ENCODE results near the gene TSHZ2. TPM values are rescaled to one million over a fixed set of nuclear protein-coding genes. Genes with fewer than 3 reads are reported as not detected.
A peak's percentile ranks its signal among the peaks of the same experiment; 100 is the strongest.
"Not testable (repeated sequence)": the region's sequence is repeated elsewhere in the genome, so short reads cannot be mapped to it uniquely, and the experiment has no call there.

The TSHZ2 gene
- total RNA-seq, 1 donor from 2014 or later: 19.8 TPM

GRCh38 chr20:52966543-52966942 lies 5.6 kb upstream of the TSHZ2 start:
- H3K4me1 Mint-ChIP-seq (ENCODE audit: low read depth); H3K27me3 Mint-ChIP-seq (ENCODE audit: low read depth); H3K36me3 Mint-ChIP-seq (ENCODE audit: low read depth); H3K4me3 Mint-ChIP-seq (ENCODE audit: low read depth); DNase-seq (ENCODE audit: low spot score); H3K9me3 Mint-ChIP-seq; intact Hi-C loops (cut with micrococcal nuclease); H3K27ac Mint-ChIP-seq: not testable (repeated sequence)

- Mint-ChIP-seq H3K4me1 (ENCODE audit: low read depth) (peaks cover 30% of the 10 kb centered on the region), H3K9me3 (no peaks in the 10 kb centered on the region), H3K27me3 (ENCODE audit: low read depth) (peaks cover 17% of the 10 kb centered on the region), H3K4me3 (ENCODE audit: low read depth) (peak overlapping the region; percentile 70), H3K27ac (peak overlapping the region; percentile 3), H3K36me3 (ENCODE audit: low read depth) (no peaks in the 10 kb centered on the region)
- intact Hi-C loops (cut with micrococcal nuclease): loop anchor here (10.0 kb wide), 1 partner anchor 567 kb away; no protein-coding TSS in a partner anchor
- DNase-seq (ENCODE audit: low spot score): no peak
Observed at GRCh38 chr20:52971498-52972189, 514 bp upstream of the TSHZ2 start.

DNA sequence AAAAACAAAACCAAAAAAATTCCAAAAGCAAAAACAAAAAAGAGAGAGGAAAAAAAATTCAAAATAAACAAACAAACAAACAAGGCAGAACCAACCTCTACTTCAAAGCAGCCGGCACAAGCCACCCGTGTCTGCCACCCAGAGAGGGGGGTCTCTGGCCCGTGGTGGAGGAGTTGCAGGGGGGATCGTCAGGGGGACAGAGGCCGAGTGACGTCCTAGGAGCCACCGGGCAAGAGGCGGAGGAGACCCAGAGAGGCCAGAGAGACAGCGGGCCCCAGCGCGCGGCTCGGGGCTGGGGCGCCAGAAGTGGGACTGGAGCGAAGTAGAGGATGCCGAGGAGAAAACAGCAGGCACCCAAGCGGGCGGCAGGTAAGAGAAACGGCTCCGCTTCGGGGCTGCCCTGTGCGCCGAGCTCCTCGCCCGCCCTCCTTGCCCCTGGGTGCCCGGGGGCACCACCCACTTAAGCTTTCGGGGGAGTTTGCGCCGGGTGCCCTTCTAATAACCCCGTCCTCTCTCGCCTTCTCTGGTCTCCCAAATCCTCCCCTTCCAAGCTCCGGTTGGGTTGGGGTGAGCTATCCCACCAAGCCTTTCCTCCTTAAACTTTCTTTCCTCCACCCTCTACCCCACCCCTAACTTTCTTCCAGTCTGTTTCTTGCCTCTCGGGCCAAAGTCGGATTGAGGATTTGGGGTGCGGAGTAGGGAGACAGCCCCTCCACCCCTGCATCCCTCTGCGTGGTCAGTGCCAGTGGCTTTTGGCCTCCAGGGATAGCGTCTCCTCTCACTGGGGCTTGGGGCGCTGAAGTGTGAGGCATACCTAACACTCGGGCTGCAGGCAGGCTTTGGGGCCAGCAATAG lies 1.0 kb downstream of the TSHZ2 start:
- H3K9me3 Mint-ChIP-seq: no peaks in the 10 kb centered on the region
- peak; percentile 11 for DNase-seq (ENCODE audit: low spot score)
- peaks cover 17% of the 10 kb centered on the region for H3K27me3 Mint-ChIP-seq (ENCODE audit: low read depth)
- no peaks in the 10 kb centered on the region for H3K36me3 Mint-ChIP-seq (ENCODE audit: low read depth)
- intact Hi-C loops (cut with micrococcal nuclease): loop anchor here (10.0 kb wide), 1 partner anchor 568 kb away; no protein-coding TSS in a partner anchor
- H3K27ac Mint-ChIP-seq: peak overlapping the region; percentile 94
- H3K4me3 Mint-ChIP-seq (ENCODE audit: low read depth): peak overlapping the region; percentile 93
- peaks cover 44% of the 10 kb centered on the region for H3K4me1 Mint-ChIP-seq (ENCODE audit: low read depth)

DNA sequence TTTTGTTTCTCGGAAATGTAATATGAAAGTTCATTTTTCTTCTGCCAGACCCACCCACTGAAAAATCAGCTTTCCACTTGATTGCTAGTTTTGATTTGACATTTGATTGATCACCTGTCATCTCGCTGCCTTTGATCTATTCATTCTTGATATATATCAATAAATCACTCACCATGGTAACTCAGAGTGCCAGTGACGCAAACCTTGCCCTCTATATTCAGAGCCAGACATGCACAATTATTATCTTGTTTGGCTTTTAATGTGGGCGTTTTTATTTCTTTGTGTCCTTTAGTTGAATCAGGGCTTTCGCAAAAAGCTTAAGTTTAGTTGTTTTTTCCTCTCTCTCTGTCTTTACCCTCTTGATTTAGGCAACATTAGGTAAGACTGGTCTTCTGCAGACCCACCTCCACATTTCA lies 2.0 kb downstream of the TSHZ2 start:
- H3K36me3 Mint-ChIP-seq (ENCODE audit: low read depth): no peaks in the 10 kb centered on the region
- intact Hi-C loops (cut with micrococcal nuclease): loop anchor here (1.0 to 10.0 kb wide), 5 partner anchors 27 to 667 kb away; no protein-coding TSS in a partner anchor
- no peak for DNase-seq (ENCODE audit: low spot score)
- peaks cover 17% of the 10 kb centered on the region for H3K27me3 Mint-ChIP-seq (ENCODE audit: low read depth)
- peak overlapping the region; percentile 94 for H3K27ac Mint-ChIP-seq
- peak overlapping the region; percentile 93 for H3K4me3 Mint-ChIP-seq (ENCODE audit: low read depth)
- peaks cover 48% of the 10 kb centered on the region for H3K4me1 Mint-ChIP-seq (ENCODE audit: low read depth)
- no peaks in the 10 kb centered on the region for H3K9me3 Mint-ChIP-seq

DNA sequence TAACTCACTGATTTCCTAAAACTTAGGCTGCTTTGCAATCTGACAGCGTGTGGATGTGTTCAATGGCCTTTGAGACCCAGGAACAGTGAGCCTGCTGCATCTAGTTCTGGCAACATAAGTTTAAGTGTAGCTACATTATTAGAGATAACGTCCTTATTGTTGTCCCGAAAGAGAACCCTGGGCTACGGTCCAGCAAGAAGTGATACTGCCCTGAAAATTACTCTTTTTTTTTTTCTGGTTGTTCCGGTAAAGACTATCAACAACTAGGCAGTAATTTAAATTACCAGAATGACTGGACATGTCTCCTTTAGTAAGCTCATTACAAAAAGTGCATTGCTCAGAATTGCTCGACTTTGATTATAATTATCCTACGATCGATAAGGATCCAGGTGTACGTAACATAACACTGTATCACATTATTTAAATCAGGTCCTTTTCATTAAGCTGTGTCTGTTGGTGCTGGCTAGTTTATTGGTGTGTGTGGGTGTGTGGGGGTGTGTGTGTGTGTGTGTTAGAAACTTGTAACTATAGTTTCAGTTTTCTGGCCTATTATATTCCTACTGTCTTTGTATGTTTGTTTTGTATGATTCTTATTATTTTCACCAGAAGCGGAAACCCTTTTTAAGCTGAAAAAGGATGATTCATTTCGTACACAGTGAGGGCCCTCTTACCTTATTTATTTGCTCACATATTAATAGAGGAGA lies 3.0 kb downstream of the TSHZ2 start:
- H3K4me1 Mint-ChIP-seq (ENCODE audit: low read depth): peaks cover 54% of the 10 kb centered on the region
- H3K27me3 Mint-ChIP-seq (ENCODE audit: low read depth): peaks cover 17% of the 10 kb centered on the region
- no peak for DNase-seq (ENCODE audit: low spot score)
- intact Hi-C loops (cut with micrococcal nuclease): loop anchor here (1.0 to 10.0 kb wide), 4 partner anchors 26 to 668 kb away; no protein-coding TSS in a partner anchor
- H3K9me3 Mint-ChIP-seq: no peaks in the 10 kb centered on the region
- H3K27ac Mint-ChIP-seq: peak overlapping the region; percentile 94
- no peaks in the 10 kb centered on the region for H3K36me3 Mint-ChIP-seq (ENCODE audit: low read depth)
- H3K4me3 Mint-ChIP-seq (ENCODE audit: low read depth): peak overlapping the region; percentile 93

DNA sequence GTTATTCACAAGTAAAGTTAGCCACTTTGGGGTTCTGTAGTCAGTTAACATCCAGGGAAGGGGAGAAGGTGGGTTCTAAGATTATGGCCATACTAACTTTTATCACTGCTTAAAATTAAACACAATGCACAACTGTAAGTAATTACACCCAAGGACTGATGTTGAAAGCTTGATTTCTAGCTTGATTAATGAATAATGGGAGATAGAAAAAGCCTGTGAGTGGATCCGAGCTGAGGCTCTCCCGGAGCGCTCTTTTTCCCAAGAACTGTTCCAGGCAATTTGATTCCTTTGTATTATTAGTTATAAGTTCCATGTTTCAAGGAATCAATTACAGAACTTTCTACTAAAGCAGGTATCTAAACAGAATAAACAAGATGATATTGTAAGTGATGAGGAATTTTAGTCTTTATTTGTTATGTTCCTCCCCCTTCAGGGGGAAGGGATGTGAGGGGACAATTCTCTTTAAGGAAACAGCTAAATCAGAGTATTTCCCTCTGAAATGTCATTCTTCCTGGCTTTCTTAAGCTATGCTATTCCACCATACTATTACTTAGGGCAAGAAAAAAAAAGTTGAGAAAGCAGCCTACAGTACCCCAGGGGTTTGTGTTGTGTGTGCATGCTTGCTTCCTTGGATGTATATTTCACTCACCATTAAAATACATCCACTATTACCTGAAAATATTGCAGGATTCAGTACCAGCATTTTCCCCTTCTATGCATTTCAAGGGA lies 3.8 kb downstream of the TSHZ2 start:
- DNase-seq (ENCODE audit: low spot score): no peak
- intact Hi-C loops (cut with micrococcal nuclease): loop anchor here (1.0 to 10.0 kb wide), 4 partner anchors 25 to 669 kb away; no protein-coding TSS in a partner anchor
- Mint-ChIP-seq H3K4me1 (ENCODE audit: low read depth) (peaks cover 54% of the 10 kb centered on the region), H3K4me3 (ENCODE audit: low read depth) (peak overlapping the region; percentile 93), H3K27me3 (ENCODE audit: low read depth) (peaks cover 16% of the 10 kb centered on the region), H3K27ac (peak overlapping the region; percentile 94), H3K36me3 (ENCODE audit: low read depth) (no peaks in the 10 kb centered on the region), H3K9me3 (no peaks in the 10 kb centered on the region)

DNA sequence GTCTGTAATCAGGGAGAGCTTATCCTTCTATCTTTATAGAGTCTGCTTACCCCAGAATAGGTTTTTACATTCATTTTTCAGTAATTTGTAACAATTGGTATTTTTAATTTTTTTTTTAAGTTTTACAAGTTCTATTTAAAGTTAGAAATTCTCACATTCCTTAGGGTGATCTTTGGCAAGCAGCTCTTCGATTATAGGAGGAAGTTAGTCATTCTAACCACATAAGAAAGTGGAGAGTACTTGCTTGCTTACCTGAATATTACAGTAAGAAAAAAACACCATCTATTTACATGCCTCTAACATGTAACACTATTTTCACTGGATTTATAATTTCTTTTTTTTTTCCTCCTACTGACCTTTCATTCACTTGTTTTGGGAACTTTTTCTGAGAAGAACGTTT lies 6.7 kb downstream of the TSHZ2 start:
- no peak overlapping the region for H3K27ac Mint-ChIP-seq
- no peaks in the 10 kb centered on the region for H3K9me3 Mint-ChIP-seq

DNA sequence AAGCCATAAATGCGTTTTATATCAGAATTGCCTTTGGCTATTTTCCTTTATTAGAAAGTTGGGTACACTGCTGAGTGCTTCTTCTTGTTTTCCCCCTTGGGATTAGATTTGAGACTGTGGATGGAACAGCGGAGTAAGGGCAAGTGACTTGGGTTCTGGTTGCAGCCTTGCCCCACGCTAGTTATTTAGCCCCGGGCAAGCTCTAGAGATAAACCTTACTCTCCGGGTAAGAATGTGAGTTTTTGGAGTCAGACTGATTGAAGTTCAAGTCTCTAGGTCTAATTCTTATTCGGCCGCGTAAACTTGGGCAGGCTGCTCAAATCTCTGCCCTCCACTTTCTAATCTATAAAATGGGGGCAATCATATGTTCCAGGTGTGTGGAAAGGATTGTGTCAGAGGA lies 8.9 kb downstream of the TSHZ2 start:
- no peak for DNase-seq (ENCODE audit: low spot score)
- Mint-ChIP-seq H3K27ac (no peak overlapping the region), H3K9me3 (no peaks in the 10 kb centered on the region), H3K27me3 (ENCODE audit: low read depth) (no peaks in the 10 kb centered on the region), H3K4me1 (ENCODE audit: low read depth) (peaks cover 32% of the 10 kb centered on the region), H3K36me3 (ENCODE audit: low read depth) (peaks cover 4% of the 10 kb centered on the region), H3K4me3 (ENCODE audit: low read depth) (no peak overlapping the region)
- intact Hi-C loops (cut with micrococcal nuclease): no loop called here

More for the DNA sequence above, 6.7 kb downstream of the TSHZ2 start:
- intact Hi-C loops (cut with micrococcal nuclease): loop anchor here (10.0 kb wide), 1 partner anchor 574 kb away; no protein-coding TSS in a partner anchor
- H3K4me1 Mint-ChIP-seq (ENCODE audit: low read depth): peaks cover 48% of the 10 kb centered on the region
- DNase-seq (ENCODE audit: low spot score): no peak
- H3K27me3 Mint-ChIP-seq (ENCODE audit: low read depth): peaks cover 2% of the 10 kb centered on the region
- no peak overlapping the region for H3K4me3 Mint-ChIP-seq (ENCODE audit: low read depth)
- no peaks in the 10 kb centered on the region for H3K36me3 Mint-ChIP-seq (ENCODE audit: low read depth)

- DNase-seq (ENCODE audit: low spot score): no peak
- Mint-ChIP-seq H3K4me1 (ENCODE audit: low read depth) (peaks cover 14% of the 10 kb centered on the region), H3K4me3 (ENCODE audit: low read depth) (peak overlapping the region; percentile 17), H3K27me3 (ENCODE audit: low read depth) (no peaks in the 10 kb centered on the region), H3K9me3 (no peaks in the 10 kb centered on the region), H3K36me3 (ENCODE audit: low read depth) (peaks cover 4% of the 10 kb centered on the region), H3K27ac (peak overlapping the region; percentile 28)
- intact Hi-C loops (cut with micrococcal nuclease): no loop called here
Observed at GRCh38 chr20:52983726-52984450, 11.7 kb downstream of the TSHZ2 start.

DNA sequence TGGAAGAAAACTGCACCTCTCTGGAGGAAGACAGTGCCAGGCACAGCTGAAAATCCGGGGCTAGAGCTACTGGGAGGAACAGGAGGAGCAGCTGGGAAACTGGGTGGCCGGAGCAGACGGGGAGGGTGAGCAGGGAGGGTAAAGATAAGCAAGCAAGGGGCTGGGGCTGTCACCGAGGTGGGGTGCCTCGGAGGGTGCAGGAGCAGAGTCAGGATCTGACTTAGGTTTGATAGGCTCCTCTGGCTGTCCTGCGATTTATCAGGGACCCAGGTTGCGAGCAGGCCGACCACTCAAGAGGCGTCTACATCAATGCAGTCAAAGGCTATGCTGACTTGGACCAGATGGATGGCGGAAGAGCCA lies 12.3 kb downstream of the TSHZ2 start:
- intact Hi-C loops (cut with micrococcal nuclease): no loop called here
- no peak for DNase-seq (ENCODE audit: low spot score)
- Mint-ChIP-seq H3K9me3 (no peaks in the 10 kb centered on the region), H3K36me3 (ENCODE audit: low read depth) (peaks cover 4% of the 10 kb centered on the region), H3K27ac (peak overlapping the region; percentile 28), H3K4me3 (ENCODE audit: low read depth) (peak overlapping the region; percentile 17), H3K27me3 (ENCODE audit: low read depth) (no peaks in the 10 kb centered on the region), H3K4me1 (ENCODE audit: low read depth) (peaks cover 9% of the 10 kb centered on the region)

DNA sequence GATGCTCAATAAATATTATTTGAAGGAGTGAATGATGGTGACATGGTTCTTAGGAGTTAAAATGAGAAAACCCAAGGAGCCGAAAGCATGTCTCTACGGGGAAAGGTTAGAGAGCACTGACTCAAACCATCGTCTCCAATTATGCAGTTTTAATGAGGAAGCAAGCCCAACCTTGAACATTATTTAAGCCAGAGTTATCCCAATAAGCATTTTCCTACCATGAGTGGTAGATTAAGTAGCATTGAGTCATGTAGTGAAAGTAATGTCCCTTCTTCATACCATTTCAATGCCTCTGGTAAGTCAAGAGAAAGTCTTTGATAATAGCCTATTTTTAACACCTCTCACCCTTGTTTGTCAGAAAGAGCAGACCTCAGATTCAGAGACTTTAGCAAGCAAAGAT lies 13.5 kb downstream of the TSHZ2 start:
- peaks cover 4% of the 10 kb centered on the region for H3K36me3 Mint-ChIP-seq (ENCODE audit: low read depth)
- H3K27me3 Mint-ChIP-seq (ENCODE audit: low read depth): no peaks in the 10 kb centered on the region
- peaks cover 5% of the 10 kb centered on the region for H3K4me1 Mint-ChIP-seq (ENCODE audit: low read depth)
- intact Hi-C loops (cut with micrococcal nuclease): no loop called here
- no peak overlapping the region for H3K4me3 Mint-ChIP-seq (ENCODE audit: low read depth)
- no peak overlapping the region for H3K27ac Mint-ChIP-seq
- no peaks in the 10 kb centered on the region for H3K9me3 Mint-ChIP-seq
- no peak for DNase-seq (ENCODE audit: low spot score)

Measured in activated T-helper 2 cell treated with anti-CD3 and anti-CD28 coated beads, Interferon-gamma antibody, Interleukin-2, Interleukin-4, amounts not matched to agents 10 μg/mL and 5 μg/mL and 100 μg/mL, durations not matched to agents 14 hours and 24 hours and 36 hours (primary cell).